Kidney (tissue), 14 donors: ENCODE data around the gene MYO1H. TPM values are rescaled to one million over a fixed set of nuclear protein-coding genes. Genes with fewer than 3 reads are reported as not detected.

Experiments
- DNase-seq, 5 donors: peaks; one replicate each; pipeline ENCODE4 v3.0.0-alpha.2; 2013 to 2020
- FAIRE-seq: peaks from 2 replicates; lab custom pipeline; 2012; peaks lifted over from hg19 to GRCh38; lab: Jason Lieb, UNC
- H3K27ac ChIP-seq, 2 donors: one replicate each; pipeline ENCODE4 v1.7.0; 2013; ENCODE audit warnings: low read depth in 2 of 2, low read length in 2 of 2, inconsistent platforms in 1 of 2
- H3K27me3 ChIP-seq: one replicate; pipeline ENCODE4 v1.7.1; 2013; ENCODE audit warnings: low read length, inconsistent platforms; ENCODE audit not compliant: control insufficient read depth, insufficient read depth
- H3K36me3 ChIP-seq, 3 donors: one replicate each; pipeline versions ENCODE4 v1.7.0 to v1.7.1; 2013; ENCODE audit warnings: low read length in 3 of 3, control low read depth in 1 of 3, inconsistent platforms in 1 of 3; ENCODE audit not compliant: insufficient read depth in 3 of 3, control insufficient read depth in 2 of 3
- H3K4me1 ChIP-seq, 3 donors: one replicate each; pipeline versions ENCODE4 v1.7.0 to v1.7.1; 2013; ENCODE audit warnings: low read length in 3 of 3, inconsistent platforms in 1 of 3, low read depth in 1 of 3; ENCODE audit not compliant: control insufficient read depth in 2 of 3, insufficient read depth in 2 of 3
- H3K4me3 ChIP-seq, 3 donors: one replicate each; pipeline versions ENCODE4 v1.7.0 to v1.8.1; 2013; ENCODE audit warnings: low read length in 3 of 3, control low read depth in 1 of 3, inconsistent platforms in 1 of 3
- H3K9ac ChIP-seq, 3 donors: one replicate each; pipeline versions ENCODE4 v1.7.0 to v1.7.1; 2013; ENCODE audit warnings: low read length in 3 of 3, control low read depth in 1 of 3, inconsistent platforms in 1 of 3
- H3K9me3 ChIP-seq, 3 donors: one replicate each; pipeline versions ENCODE4 v1.7.0 to v1.7.1; 2013; ENCODE audit warnings: low read length in 3 of 3, control low read depth in 1 of 3, inconsistent platforms in 1 of 3; ENCODE audit not compliant: control insufficient read depth in 2 of 3, insufficient read depth in 1 of 3
- intact Hi-C: fragments of 100-400 bp; cut with DNase I; formaldehyde crosslinking; loops from one replicate; pipeline ENCODE4 v1.11.1; 2022
- polyA plus RNA-seq: library from polyadenylated mRNA; stranded (reverse); fragments of 350-450 nt; fragmentation: Illumina TruSeq; extraction: RNeasy Lipid Tissue Mini Kit (QIAGEN cat#74804); gene quantifications from one replicate; pipeline ENCODE4 v1.2.3, GENCODE V29; 2014; ENCODE audit warnings: low read depth, low replicate concordance; ENCODE audit not compliant: insufficient read depth
- total RNA-seq: library from RNA; stranded (reverse); fragmentation: NEBNext Ultra II Directional; extraction: Animal tissue kit (Norgen Biotek cat#: 25700); gene quantifications from one replicate; pipeline ENCODE4 v1.2.1, GENCODE V29; 2021
- TF ChIP-seq, protein P1 (sequence below): IDR thresholded peaks from 3 replicates; pipeline ENCODE4 v1.5.1; 2012; ENCODE audit warnings: mild to moderate bottlenecking, moderate library complexity, borderline replicate concordance; ENCODE audit not compliant: insufficient read depth; ENCODE audit errors: extremely low read depth
- donor health status: control.
- donor health status: control.
- donor health status: control.
- donor health status: control.
- donor health status: control.
- donor health status: DM: yes; HTN: yes; CAD: no.
- donor health status: Normal renal cell carcinoma (clear cell type).

MYO1H gene
- total and polyA plus RNA-seq, 2 donors from 2014 or later: 0.56 TPM; not detected in 1

DNA sequence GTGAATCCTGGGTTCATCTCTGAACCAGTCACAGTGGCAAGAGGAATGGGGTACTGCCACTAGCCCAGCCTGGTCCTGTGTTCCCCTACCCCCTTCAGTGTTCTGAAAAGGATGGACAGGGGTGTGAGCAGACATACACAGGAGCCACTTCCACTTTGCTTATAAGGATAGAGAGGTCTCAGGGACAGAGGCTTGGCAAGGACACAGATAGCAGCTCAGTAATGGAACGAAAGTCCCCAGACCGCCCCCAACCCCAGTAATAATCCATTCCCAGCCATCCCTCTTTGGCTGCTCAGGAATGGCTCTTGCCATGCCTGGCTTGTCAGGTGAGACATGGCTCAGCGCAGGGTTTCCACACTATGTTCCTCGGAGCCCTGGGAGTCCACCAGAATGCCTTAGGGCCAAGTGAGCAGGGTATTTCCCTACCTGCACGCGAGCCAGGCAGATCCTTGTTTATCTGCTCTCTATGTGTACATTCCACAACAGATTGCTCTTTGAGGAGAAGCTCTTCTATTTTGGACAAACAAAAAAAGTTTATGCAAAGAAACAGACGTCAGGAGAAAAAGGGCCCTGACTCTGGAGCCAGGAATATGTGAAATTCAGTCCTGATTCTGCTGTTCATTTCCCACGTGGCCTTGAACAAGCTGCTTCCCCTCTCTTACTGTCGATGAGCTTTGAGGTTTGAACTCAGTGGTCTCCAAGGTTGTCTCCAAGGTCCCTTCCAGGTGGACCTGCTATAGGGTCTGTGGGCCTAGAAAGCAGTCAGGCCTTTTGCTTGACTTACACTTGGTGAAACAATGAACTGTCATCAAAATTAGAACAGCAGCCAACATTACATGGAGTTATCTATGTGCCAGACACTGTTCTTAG is 139.7 kb downstream of the MYO1H start:
- FAIRE-seq (no peak), DNase-seq (no peak)
- no peaks in the 10 kb centered on the region for H3K4me1 ChIP-seq
- intact Hi-C loops: no loop called here
- H3K9me3 ChIP-seq: no peaks in the 10 kb centered on the region
- H3K36me3 ChIP-seq: peaks cover 28 to 75% (median 64%) of the 10 kb centered on the region in 3 donors
- TF ChIP-seq, protein P1, sequence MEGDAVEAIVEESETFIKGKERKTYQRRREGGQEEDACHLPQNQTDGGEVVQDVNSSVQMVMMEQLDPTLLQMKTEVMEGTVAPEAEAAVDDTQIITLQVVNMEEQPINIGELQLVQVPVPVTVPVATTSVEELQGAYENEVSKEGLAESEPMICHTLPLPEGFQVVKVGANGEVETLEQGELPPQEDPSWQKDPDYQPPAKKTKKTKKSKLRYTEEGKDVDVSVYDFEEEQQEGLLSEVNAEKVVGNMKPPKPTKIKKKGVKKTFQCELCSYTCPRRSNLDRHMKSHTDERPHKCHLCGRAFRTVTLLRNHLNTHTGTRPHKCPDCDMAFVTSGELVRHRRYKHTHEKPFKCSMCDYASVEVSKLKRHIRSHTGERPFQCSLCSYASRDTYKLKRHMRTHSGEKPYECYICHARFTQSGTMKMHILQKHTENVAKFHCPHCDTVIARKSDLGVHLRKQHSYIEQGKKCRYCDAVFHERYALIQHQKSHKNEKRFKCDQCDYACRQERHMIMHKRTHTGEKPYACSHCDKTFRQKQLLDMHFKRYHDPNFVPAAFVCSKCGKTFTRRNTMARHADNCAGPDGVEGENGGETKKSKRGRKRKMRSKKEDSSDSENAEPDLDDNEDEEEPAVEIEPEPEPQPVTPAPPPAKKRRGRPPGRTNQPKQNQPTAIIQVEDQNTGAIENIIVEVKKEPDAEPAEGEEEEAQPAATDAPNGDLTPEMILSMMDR: no peak
- no peaks in the 10 kb centered on the region for H3K27me3 ChIP-seq
- H3K27ac ChIP-seq: no peak overlapping the region
- no peak overlapping the region for H3K9ac ChIP-seq
- no peak overlapping the region for H3K4me3 ChIP-seq

DNA sequence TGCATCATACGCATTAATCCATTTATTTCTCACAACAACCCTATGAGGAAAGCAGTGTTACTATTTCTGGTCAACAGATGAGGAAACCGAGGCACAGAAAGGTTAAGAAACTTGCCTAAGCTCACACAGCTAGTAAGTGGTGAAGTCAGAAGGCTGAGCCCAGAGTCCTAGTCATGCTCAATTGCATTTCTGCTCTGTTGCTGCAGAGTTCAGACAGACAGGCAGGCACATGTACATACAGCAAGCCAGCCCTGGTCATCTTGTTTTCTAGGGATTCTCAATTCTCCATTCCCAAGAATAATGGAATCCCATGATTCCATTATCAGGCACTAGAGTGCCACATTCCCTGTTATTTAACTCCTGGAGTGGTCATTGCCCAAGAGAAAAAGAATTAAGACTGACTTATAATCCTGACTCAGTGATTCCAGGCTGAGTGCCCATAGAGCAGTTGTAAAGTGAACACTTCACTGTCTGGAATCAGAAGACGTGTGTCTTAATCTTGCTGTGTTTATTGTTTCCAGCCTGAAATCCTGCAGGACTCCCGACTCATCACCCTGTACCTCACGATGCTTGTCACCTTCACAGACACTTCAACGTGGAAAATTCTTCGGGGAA is 140.5 kb downstream of the MYO1H start:
- no peak overlapping the region for H3K4me3 ChIP-seq
- intact Hi-C loops: no loop called here
- H3K36me3 ChIP-seq: peaks cover 28 to 75% (median 66%) of the 10 kb centered on the region in 3 donors
- TF ChIP-seq, protein P1: no peak
- FAIRE-seq: no peak
- no peaks in the 10 kb centered on the region for H3K9me3 ChIP-seq
- H3K27ac ChIP-seq: no peak overlapping the region
- DNase-seq: no peak
- no peaks in the 10 kb centered on the region for H3K27me3 ChIP-seq
- H3K9ac ChIP-seq: no peak overlapping the region
- no peaks in the 10 kb centered on the region for H3K4me1 ChIP-seq

DNA sequence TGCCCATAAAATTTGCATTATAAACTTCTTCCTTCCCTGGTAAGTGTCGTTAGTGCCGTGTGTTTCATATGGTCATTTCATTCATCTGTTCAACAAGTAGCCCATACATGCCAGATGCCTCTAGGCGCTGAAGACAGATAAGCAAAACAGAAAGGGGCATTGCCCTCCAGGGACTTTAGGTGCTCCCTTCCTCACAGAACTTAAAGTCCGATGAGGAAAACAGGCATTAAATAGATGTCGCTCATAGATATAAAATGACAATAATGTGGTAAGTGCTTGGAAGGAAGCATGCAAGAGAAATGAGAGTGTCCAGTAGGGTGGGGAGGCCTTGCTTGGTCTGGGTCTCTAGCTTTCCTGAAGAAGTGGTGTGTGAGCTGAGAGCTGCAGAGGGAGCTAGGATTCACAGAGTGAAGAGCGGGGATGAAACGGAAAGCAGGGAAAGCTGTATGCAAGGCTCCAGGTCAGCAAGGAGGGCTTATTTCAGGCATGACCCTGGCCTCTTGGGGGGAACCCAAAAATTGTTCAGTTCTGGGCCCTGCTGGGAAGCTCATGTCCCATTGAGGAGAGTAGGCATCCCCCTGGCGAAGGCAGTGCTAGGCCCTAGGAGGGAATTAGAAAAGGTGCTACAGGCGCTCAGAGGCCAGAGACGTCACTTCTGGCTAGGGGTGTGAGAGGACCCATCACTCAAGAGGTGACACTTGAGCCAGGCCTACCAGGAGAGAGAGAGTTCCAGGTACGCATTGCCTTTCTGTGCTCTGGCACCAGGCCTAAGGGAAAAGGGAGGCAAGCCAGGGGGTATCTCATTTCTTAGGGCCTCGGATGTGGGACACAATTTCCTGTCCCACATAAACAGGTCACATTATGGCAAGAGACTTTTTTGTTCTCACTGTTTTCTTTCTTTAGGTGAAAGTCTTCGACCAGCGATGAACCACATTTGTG is 141.6 kb downstream of the MYO1H start:
- FAIRE-seq: no peak
- Histone ChIP-seq H3K27ac (no peak overlapping the region), H3K36me3 (peaks cover 28 to 65% (median 60%) of the 10 kb centered on the region in 3 donors), H3K9me3 (no peaks in the 10 kb centered on the region), H3K27me3 (no peaks in the 10 kb centered on the region), H3K4me1 (no peaks in the 10 kb centered on the region), H3K9ac (no peak overlapping the region), H3K4me3 (no peak overlapping the region)
- no peak for DNase-seq
- TF ChIP-seq, protein P1: no peak
- intact Hi-C loops: no loop called here
